HCT116 (cell line): Measurements from ENCODE around the gene STKLD1. TPM values are rescaled to one million over a fixed set of nuclear protein-coding genes. Genes with fewer than 3 reads are reported as not detected.

Source experiments
- ATAC-seq: fragments of 200-7000 bp; cut with Tn5 transposase; 2 replicates; pipeline ENCODE4 v1.9.1; 2020; ENCODE audit warnings: mild to moderate bottlenecking, moderate library complexity
- BruUV-seq: library from RNA; stranded (reverse); fragments of 400-500 nt; replicated peaks from 2 replicates; lab custom pipeline; 2021; lab: Mats Ljungman, UMichigan
- CTCF ChIA-PET: fragments of 300-600 bp; sonication (Branson Sonifier 250); formaldehyde crosslinking; loops from one replicate; lab custom pipeline; 2021; ENCODE audit warnings: antibody characterized with exemption; lab: Charles Lee
- POLR2A ChIA-PET: fragments of 300-600, 350-600 bp; sonication (Branson Sonifier 250); formaldehyde crosslinking; loops from one replicate; lab custom pipeline; 2021; ENCODE audit warnings: antibody characterized with exemption; lab: Charles Lee
- RAD21 ChIA-PET, 2 experiments: fragments of 300-600 bp; sonication (Branson Sonifier 250); formaldehyde crosslinking; loops; one replicate each; lab custom pipeline; 2023; ENCODE audit warnings: low total read pairs in 2 of 2; ENCODE audit not compliant: uncharacterized antibody in 2 of 2, unreplicated experiment in 2 of 2, low non-redundant PET in 1 of 2; lab: Charles Lee
- DNase-seq: peaks from one replicate; pipeline ENCODE4 v3.0.0-alpha.2; 2010; ENCODE audit warnings: low read depth, low spot score
- H2AFZ ChIP-seq: fragments of 200-600 bp; shearing (Covaris generic), sonication (generic); 2 replicates; pipeline ENCODE4 v1.6.1; 2017; ENCODE audit warnings: low read depth, mixed run types, mixed read lengths, antibody characterized with exemption, low read length; ENCODE audit not compliant: poor library complexity, severe bottlenecking
- H3K27ac ChIP-seq: 2 replicates; pipeline ENCODE4 v1.5.1; 2012; ENCODE audit warnings: low read depth, low read length
- H3K27me3 ChIP-seq: fragments of 200-600 bp; sonication (generic); 2 replicates; pipeline ENCODE4 v1.6.1; 2016; ENCODE audit warnings: mixed run types, low read length, mixed read lengths; ENCODE audit not compliant: insufficient read depth
- H3K36me3 ChIP-seq, 2 experiments: fragments of 200-500 bp in 1 of 2; fragments of 200-600 bp in 1 of 2; sonication (Bioruptor generic) in 1 of 2; sonication (generic) in 1 of 2; 2 replicates each; pipeline versions ENCODE4 v1.5.1 to v1.6.1; 2014 to 2016; ENCODE audit warnings: low read length in 2 of 2, inconsistent platforms in 1 of 2, mixed read lengths in 1 of 2, mixed run types in 1 of 2; ENCODE audit not compliant: insufficient read depth in 2 of 2, control insufficient read depth in 1 of 2
- H3K4me1 ChIP-seq, 2 experiments: fragments of 200-600 bp in 1 of 2; sonication (generic) in 1 of 2; 2 replicates each; pipeline versions ENCODE4 v1.5.1 to v1.6.1; 2012 to 2017; ENCODE audit warnings: low read length in 2 of 2, inconsistent platforms in 1 of 2, mild to moderate bottlenecking in 1 of 2, mixed read lengths in 1 of 2, mixed run types in 1 of 2, moderate library complexity in 1 of 2; ENCODE audit not compliant: insufficient read depth in 2 of 2, control insufficient read depth in 1 of 2
- H3K4me2 ChIP-seq: fragments of 200-600 bp; sonication (generic); 2 replicates; pipeline ENCODE4 v1.6.1; 2017; ENCODE audit warnings: mixed run types, low read length, mixed read lengths
- H3K4me3 ChIP-seq, 2 experiments: fragments of 200-600 bp in 1 of 2; sonication (generic) in 1 of 2; replicated peaks in 1 of 2; 2 replicates each; pipeline ENCODE4 v1.5.1; 2011 to 2016; ENCODE audit warnings: low read length in 2 of 2, control low read depth in 1 of 2, low read depth in 1 of 2, mild to moderate bottlenecking in 1 of 2, mixed read lengths in 1 of 2, mixed run types in 1 of 2
- H3K79me2 ChIP-seq: fragments of 200-600 bp; sonication (generic); 2 replicates; pipeline ENCODE4 v1.6.1; 2017; ENCODE audit warnings: mild to moderate bottlenecking, mixed run types, low read length, moderate library complexity, mixed read lengths; ENCODE audit not compliant: insufficient read depth
- H3K9ac ChIP-seq: fragments of 200-600 bp; sonication (generic); 2 replicates; pipeline ENCODE4 v1.6.1; 2016; ENCODE audit warnings: low read length, mixed read lengths
- H3K9me2 ChIP-seq: fragments of 200-600 bp; sonication (generic), shearing (Covaris generic); 2 replicates; pipeline ENCODE4 v1.6.1; 2017; ENCODE audit warnings: mixed run types, mild to moderate bottlenecking, moderate library complexity; ENCODE audit not compliant: insufficient read depth
- H3K9me3 ChIP-seq, 2 experiments: fragments of 200-500 bp in 1 of 2; fragments of 200-600 bp in 1 of 2; sonication (Bioruptor generic) in 1 of 2; sonication (generic) in 1 of 2; 2 replicates each; pipeline ENCODE4 v1.6.1; 2014 to 2017; ENCODE audit warnings: low read length in 2 of 2, mixed read lengths in 2 of 2, inconsistent platforms in 1 of 2, low read depth in 1 of 2, mild to moderate bottlenecking in 1 of 2, mixed run types in 1 of 2, moderate library complexity in 1 of 2; ENCODE audit not compliant: control insufficient read depth in 1 of 2, insufficient read depth in 1 of 2
- H4K20me1 ChIP-seq: fragments of 200-600 bp; sonication (generic), shearing (Covaris generic); 2 replicates; pipeline ENCODE4 v1.6.1; 2017; ENCODE audit warnings: mixed run types, mild to moderate bottlenecking, moderate library complexity; ENCODE audit not compliant: insufficient read depth
- CBX3 ChIP-seq: IDR thresholded peaks from 2 replicates; pipeline ENCODE4 v1.6.1; 2012; ENCODE audit warnings: low read depth
- EGR1 ChIP-seq: IDR thresholded peaks from 2 replicates; pipeline ENCODE4 v1.6.1; 2012; ENCODE audit warnings: low read depth
- ELF1 ChIP-seq: IDR thresholded peaks from 2 replicates; pipeline ENCODE4 v1.6.1; 2012; ENCODE audit warnings: low read depth, borderline replicate concordance
- EZH2 ChIP-seq: fragments of 200-600 bp; sonication (generic); IDR thresholded peaks from 2 replicates; pipeline ENCODE4 v1.6.1; 2017; ENCODE audit warnings: antibody characterized with exemption, mixed run types
- EZH2phosphoT487 ChIP-seq: fragments of 200-600 bp; IDR thresholded peaks from 2 replicates; pipeline ENCODE4 v1.6.1; 2018; ENCODE audit warnings: antibody characterized with exemption, borderline replicate concordance
- POLR2A ChIP-seq: IDR thresholded peaks from 2 replicates; pipeline ENCODE4 v1.7.0; 2011; ENCODE audit warnings: borderline replicate concordance; ENCODE audit not compliant: insufficient read depth, insufficient read length; ENCODE audit errors: extremely low read depth
- RAD21 ChIP-seq: IDR thresholded peaks from 2 replicates; pipeline ENCODE4 v1.6.1; 2012; ENCODE audit warnings: low read depth, mild to moderate bottlenecking
- SRF ChIP-seq: IDR thresholded peaks from 2 replicates; pipeline ENCODE4 v1.6.1; 2012; ENCODE audit warnings: low read depth
- TCF7L2 ChIP-seq: IDR thresholded peaks from 2 replicates; pipeline ENCODE4 v1.7.0; 2011; ENCODE audit warnings: borderline replicate concordance, inconsistent platforms; ENCODE audit not compliant: insufficient read depth, insufficient read length; ENCODE audit errors: extremely low read depth
- ZNF274 ChIP-seq: fragments of 200-500 bp; sonication (Bioruptor generic); IDR thresholded peaks from 2 replicates; pipeline ENCODE4 v1.6.1; 2014; ENCODE audit warnings: mild to moderate bottlenecking, low read depth, low read length, inconsistent platforms
- intact Hi-C: fragments of 100-400 bp; cut with micrococcal nuclease; formaldehyde crosslinking; loops from 2 replicates; pipeline ENCODE4 v1.10.0; 2022
- total RNA-seq: library from RNA; stranded (reverse); gene quantifications from one replicate; pipeline ENCODE4 v1.2.1, GENCODE V29; 2021; ENCODE audit not compliant: unreplicated experiment
- TF ChIP-seq, protein P1 (sequence below): IDR thresholded peaks from 2 replicates; pipeline ENCODE4 v1.6.1; 2011; ENCODE audit warnings: mild to moderate bottlenecking, low read length, moderate library complexity; ENCODE audit not compliant: insufficient replicate concordance; ENCODE audit errors: extremely low read depth
- TF ChIP-seq, protein P2 (sequence below): IDR thresholded peaks from 2 replicates; pipeline ENCODE4 v1.6.1; 2012
- TF ChIP-seq, protein P3 (sequence below): IDR thresholded peaks from 2 replicates; pipeline ENCODE4 v1.6.1; 2012; ENCODE audit warnings: low read depth
- TF ChIP-seq, protein P4 (sequence below): IDR thresholded peaks from 2 replicates; pipeline ENCODE4 v1.6.1; 2012

STKLD1 gene
- total RNA-seq, 1 experiment from 2014 or later: 0.37 TPM

DNA sequence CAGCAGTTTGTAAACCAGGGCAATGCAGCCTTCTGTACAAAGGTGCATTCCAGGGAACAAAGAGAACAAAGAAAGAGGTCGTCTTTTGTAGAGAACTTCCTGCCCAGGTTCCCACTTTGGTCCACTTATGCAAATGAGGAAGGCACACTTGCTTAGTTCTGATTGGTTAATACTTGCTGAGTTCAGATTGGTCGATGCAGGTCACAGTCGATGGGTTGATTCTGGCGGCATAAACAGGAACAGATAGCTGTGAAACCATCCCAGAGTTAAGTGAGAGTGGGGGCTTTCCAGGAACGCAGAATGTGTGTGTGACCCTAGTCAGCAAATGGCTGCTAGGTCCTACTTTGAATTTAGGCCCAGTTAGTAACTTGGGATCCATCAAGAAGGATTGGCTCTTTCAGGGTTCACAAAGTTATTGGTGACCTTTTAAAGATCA is 44.2 kb downstream of the STKLD1 start:
- H3K9me3 ChIP-seq: no peaks in the 10 kb centered on the region
- no TSS peak for BruUV-seq
- DNase-seq (no peak), ATAC-seq (no peak)
- no peak overlapping the region for H3K27ac ChIP-seq
- H3K36me3 ChIP-seq: peaks cover 2 to 13% of the 10 kb centered on the region in 2 experiments; a peak in 2 of 4 replicates
- H2AFZ ChIP-seq: no peak overlapping the region
- intact Hi-C loops: no loop called here
- no peaks in the 10 kb centered on the region for H4K20me1 ChIP-seq
- no peak overlapping the region for H3K4me3 ChIP-seq
- ChIA-PET RAD21 (no interaction called here), POLR2A (no interaction called here), CTCF (no interaction called here)
- no peak overlapping the region for H3K9ac ChIP-seq
- no peak overlapping the region for H3K4me2 ChIP-seq
- H3K79me2 ChIP-seq: peaks cover 24% of the 10 kb centered on the region
- no peaks in the 10 kb centered on the region for H3K9me2 ChIP-seq
- peaks cover 7 to 28% of the 10 kb centered on the region in 2 experiments; a peak in 3 of 4 replicates for H3K4me1 ChIP-seq
- no peaks in the 10 kb centered on the region for H3K27me3 ChIP-seq
- no peak for TF ChIP-seq POLR2A
- no peak for TF ChIP-seq ZNF274
- TF ChIP-seq, protein P1, sequence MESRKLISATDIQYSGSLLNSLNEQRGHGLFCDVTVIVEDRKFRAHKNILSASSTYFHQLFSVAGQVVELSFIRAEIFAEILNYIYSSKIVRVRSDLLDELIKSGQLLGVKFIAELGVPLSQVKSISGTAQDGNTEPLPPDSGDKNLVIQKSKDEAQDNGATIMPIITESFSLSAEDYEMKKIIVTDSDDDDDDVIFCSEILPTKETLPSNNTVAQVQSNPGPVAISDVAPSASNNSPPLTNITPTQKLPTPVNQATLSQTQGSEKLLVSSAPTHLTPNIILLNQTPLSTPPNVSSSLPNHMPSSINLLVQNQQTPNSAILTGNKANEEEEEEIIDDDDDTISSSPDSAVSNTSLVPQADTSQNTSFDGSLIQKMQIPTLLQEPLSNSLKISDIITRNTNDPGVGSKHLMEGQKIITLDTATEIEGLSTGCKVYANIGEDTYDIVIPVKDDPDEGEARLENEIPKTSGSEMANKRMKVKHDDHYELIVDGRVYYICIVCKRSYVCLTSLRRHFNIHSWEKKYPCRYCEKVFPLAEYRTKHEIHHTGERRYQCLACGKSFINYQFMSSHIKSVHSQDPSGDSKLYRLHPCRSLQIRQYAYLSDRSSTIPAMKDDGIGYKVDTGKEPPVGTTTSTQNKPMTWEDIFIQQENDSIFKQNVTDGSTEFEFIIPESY: no peak
- TF ChIP-seq ELF1: no peak
- no peak for TF ChIP-seq EZH2phosphoT487
- TF ChIP-seq CBX3: no peak
- no peak for TF ChIP-seq TCF7L2
- TF ChIP-seq, protein P2, sequence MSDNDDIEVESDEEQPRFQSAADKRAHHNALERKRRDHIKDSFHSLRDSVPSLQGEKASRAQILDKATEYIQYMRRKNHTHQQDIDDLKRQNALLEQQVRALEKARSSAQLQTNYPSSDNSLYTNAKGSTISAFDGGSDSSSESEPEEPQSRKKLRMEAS: no peak
- TF ChIP-seq, protein P3, sequence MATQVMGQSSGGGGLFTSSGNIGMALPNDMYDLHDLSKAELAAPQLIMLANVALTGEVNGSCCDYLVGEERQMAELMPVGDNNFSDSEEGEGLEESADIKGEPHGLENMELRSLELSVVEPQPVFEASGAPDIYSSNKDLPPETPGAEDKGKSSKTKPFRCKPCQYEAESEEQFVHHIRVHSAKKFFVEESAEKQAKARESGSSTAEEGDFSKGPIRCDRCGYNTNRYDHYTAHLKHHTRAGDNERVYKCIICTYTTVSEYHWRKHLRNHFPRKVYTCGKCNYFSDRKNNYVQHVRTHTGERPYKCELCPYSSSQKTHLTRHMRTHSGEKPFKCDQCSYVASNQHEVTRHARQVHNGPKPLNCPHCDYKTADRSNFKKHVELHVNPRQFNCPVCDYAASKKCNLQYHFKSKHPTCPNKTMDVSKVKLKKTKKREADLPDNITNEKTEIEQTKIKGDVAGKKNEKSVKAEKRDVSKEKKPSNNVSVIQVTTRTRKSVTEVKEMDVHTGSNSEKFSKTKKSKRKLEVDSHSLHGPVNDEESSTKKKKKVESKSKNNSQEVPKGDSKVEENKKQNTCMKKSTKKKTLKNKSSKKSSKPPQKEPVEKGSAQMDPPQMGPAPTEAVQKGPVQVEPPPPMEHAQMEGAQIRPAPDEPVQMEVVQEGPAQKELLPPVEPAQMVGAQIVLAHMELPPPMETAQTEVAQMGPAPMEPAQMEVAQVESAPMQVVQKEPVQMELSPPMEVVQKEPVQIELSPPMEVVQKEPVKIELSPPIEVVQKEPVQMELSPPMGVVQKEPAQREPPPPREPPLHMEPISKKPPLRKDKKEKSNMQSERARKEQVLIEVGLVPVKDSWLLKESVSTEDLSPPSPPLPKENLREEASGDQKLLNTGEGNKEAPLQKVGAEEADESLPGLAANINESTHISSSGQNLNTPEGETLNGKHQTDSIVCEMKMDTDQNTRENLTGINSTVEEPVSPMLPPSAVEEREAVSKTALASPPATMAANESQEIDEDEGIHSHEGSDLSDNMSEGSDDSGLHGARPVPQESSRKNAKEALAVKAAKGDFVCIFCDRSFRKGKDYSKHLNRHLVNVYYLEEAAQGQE: no peak
- no peak for TF ChIP-seq EGR1
- TF ChIP-seq EZH2: no peak
- TF ChIP-seq RAD21: no peak
- TF ChIP-seq, protein P4, sequence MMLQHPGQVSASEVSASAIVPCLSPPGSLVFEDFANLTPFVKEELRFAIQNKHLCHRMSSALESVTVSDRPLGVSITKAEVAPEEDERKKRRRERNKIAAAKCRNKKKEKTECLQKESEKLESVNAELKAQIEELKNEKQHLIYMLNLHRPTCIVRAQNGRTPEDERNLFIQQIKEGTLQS: no peak
- TF ChIP-seq SRF: no peak
